ENCODE measurements around the gene NEK5.

NEK5 gene

DNA sequence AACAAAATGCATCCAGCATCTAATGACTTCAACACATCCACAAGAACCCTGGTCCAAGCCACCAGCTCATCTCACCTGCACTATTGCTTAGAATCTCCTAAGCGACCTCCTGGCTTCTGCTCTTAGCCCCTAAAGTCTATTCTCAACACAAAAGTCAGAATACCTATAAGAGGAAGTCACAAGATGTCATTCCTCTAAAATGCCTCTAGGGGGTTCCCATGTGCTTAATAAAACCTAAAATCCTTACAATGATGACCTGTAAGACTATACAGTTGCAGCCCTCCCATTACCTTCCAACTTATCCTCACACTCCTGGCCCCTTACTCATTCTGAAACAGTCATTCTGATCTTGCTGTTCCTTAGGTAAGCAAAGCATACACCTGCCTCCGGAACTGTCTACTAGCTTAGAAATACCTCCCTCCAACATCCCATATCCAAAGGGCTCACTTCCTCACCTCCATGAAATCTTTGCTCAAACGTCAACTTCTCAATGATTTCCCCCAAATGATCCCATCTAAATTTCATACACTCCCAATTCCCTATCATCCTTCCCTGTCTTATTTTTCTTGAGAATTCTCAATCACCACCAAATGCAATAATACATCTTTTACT, 127.6 kb downstream of the NEK5 start:
- H3K27me3 Mint-ChIP-seq: peaks cover 3% of the 10 kb centered on the region
- H3K9me3 Mint-ChIP-seq (ENCODE audit: low read depth): no peaks in the 10 kb centered on the region

DNA sequence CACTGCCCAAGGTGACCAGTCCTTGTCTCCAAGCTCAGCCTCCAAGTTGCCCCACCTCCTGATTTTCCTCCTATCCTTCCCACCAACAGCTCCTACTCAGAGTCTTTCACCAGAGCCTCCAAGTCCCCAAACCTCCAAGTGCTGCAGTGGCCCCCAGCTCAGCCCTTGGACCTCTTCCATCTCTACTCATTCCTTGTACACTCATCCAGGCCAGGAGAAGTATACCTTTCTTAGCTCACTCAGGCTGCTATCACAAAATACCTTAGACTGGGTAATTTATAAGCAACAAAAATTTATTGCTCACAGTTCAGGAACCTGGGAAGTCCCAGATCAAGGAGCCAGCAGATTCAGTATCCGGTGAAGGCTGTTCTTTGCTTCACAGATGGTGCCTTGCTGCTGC, 129.0 kb downstream of the NEK5 start:
- H3K4me1 Mint-ChIP-seq (ENCODE audit: low read depth): no peaks in the 10 kb centered on the region
- H3K27me3 Mint-ChIP-seq: peaks cover 3% of the 10 kb centered on the region
- no peaks in the 10 kb centered on the region for H3K9me3 Mint-ChIP-seq (ENCODE audit: low read depth)
- H3K4me3 Mint-ChIP-seq: no peak overlapping the region
- no peaks in the 10 kb centered on the region for H3K36me3 Mint-ChIP-seq
- no peak overlapping the region for H3K27ac Mint-ChIP-seq

More for the DNA sequence above, 127.6 kb downstream of the NEK5 start:
- H3K36me3 Mint-ChIP-seq: no peaks in the 10 kb centered on the region
- no peaks in the 10 kb centered on the region for H3K4me1 Mint-ChIP-seq (ENCODE audit: low read depth)
- no peak overlapping the region for H3K4me3 Mint-ChIP-seq
- H3K27ac Mint-ChIP-seq: no peak overlapping the region

DNA sequence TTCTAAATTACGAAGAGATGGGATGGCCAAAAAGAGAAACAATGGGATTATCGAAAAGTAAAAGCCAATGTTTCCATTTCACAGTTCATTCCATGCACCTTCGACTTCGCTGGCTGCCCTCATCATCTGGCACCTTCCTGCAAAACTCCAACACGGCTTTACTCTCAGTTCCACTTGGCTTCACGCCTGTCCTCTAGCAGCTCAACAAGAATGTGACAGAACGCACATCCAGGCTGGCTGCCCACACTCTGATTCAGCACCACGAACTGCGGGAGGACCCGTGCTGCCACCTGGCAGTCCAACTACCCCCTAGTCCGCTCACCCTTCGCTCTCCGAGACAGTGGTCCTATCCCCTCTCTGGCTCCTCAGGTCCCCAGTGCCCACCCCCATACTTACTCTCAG, 129.4 kb downstream of the NEK5 start:
- H3K27ac Mint-ChIP-seq: no peak overlapping the region
- H3K27me3 Mint-ChIP-seq: peaks cover 3% of the 10 kb centered on the region
- H3K36me3 Mint-ChIP-seq: no peaks in the 10 kb centered on the region
- H3K4me3 Mint-ChIP-seq: no peak overlapping the region
- H3K4me1 Mint-ChIP-seq (ENCODE audit: low read depth): no peaks in the 10 kb centered on the region
- no peaks in the 10 kb centered on the region for H3K9me3 Mint-ChIP-seq (ENCODE audit: low read depth)

DNA sequence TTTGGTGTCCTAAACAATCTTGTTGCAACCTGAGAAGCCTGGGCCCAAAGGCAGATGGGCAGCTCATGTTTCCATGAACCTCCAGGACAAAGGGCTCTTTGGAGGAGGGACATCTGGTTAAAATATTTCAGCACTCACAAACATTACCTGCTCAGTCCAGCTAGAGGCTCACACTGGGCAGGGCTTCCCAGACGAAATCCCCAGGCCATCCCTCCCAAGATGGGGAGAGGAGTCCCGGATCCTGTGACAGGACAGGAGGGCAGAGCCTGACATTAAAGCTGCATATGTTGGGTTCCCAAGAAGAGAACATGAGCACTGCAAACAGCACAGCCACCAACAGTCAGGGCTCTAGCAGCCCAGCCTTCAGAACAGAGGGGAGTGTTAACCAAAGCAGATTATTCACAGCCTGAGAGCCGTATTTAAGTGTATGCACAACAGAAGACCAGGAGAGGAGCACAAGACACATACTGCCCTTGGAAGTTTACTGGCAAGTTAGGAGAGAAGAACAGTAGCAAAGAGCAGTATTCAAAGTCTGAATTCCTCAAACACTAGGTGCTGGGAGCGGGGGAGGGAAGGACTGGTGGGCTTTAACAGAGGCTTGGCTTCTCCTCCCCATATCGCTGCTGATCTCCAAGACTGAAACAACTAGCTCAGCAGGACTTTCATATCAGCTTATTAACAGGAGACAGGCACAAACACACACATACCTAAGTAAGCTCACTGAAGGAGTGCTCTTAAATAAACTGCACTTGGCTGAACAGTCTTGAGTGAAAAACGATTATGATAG, 130.0 kb downstream of the NEK5 start:
- Mint-ChIP-seq H3K36me3 (no peaks in the 10 kb centered on the region), H3K4me1 (ENCODE audit: low read depth) (no peaks in the 10 kb centered on the region), H3K9me3 (ENCODE audit: low read depth) (no peaks in the 10 kb centered on the region), H3K27ac (no peak overlapping the region), H3K27me3 (peaks cover 3% of the 10 kb centered on the region), H3K4me3 (no peak overlapping the region)

DNA sequence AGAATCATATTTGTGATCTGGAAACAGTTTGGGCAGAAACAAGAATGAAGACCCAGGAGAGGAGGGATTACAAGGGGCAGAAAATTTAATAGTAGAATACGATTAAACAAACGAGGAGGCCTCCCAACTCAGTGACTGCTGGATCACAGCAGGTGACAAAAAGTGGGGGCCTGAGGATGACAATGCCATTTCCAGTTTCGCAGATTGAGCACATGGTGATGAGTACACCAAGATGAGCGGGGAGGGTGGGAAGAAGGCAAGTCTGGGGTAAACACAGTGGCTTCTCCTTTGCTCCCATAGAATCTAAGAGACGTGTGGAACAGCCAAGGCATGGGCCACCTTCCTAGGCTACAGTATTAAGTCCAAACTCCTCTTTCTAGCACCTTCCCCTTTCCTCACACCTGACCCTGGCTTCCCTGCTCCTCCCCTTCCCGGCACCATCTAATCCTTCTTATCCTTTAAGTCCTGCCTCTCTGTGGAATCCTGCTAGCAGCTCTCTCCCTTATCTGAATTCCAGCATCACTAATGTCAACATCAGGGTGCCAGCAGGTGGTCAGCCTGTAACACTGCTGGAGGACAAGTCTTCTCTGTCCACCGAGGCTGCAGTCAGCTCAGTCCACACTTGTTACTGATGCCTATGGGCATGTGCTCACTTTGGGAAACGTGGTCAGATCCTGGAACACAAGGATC, 131.1 kb downstream of the NEK5 start:
- H3K36me3 Mint-ChIP-seq: no peaks in the 10 kb centered on the region
- H3K9me3 Mint-ChIP-seq (ENCODE audit: low read depth): no peaks in the 10 kb centered on the region
- no peak overlapping the region for H3K4me3 Mint-ChIP-seq
- H3K4me1 Mint-ChIP-seq (ENCODE audit: low read depth): no peaks in the 10 kb centered on the region
- H3K27ac Mint-ChIP-seq: no peak overlapping the region
- peaks cover 3% of the 10 kb centered on the region for H3K27me3 Mint-ChIP-seq

DNA sequence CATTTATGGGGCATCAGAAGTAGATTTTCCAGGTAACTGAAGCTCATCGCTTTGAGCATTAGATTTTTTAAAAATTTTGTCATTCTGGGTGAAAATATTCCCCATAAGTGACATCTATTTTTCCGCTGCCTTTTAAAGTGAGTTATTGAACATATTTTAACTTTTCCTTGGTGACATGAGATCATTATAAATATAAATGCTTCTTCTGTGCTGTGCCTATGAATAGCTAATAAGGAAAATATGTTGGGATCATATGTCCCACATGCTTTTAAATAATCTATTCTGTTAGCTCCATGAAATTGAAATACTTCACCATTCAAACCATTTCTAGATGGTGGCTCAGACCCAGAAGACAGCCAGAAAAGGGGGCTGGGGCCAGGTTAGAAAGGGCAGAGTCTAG, 131.7 kb downstream of the NEK5 start:
- no peaks in the 10 kb centered on the region for H3K4me1 Mint-ChIP-seq (ENCODE audit: low read depth)

DNA sequence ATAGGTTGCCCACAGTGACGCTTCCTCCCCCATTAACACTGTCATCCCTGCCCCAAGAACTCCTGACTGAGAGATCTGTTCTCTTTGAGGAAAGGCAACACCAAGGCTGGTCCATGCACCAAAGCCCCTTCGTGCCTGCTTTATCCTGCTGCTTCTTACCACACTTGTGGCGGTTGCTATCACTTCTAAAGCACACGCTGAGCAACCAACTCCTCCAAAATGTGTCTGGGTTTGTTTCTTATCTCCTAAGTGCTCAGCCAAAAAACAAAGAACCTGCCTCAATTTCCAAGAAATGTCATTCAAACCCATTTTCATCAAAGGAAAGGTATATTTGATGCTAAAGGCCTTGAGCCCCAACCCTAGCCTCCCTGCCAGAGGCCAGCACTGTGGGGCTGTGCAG, 132.2 kb downstream of the NEK5 start:
- H3K4me3 Mint-ChIP-seq: no peak overlapping the region
- H3K36me3 Mint-ChIP-seq: no peaks in the 10 kb centered on the region
- H3K9me3 Mint-ChIP-seq (ENCODE audit: low read depth): no peaks in the 10 kb centered on the region
- H3K27me3 Mint-ChIP-seq: peaks cover 3% of the 10 kb centered on the region
- no peak overlapping the region for H3K27ac Mint-ChIP-seq
- no peaks in the 10 kb centered on the region for H3K4me1 Mint-ChIP-seq (ENCODE audit: low read depth)

More for the DNA sequence above, 131.7 kb downstream of the NEK5 start:
- Mint-ChIP-seq H3K27ac (no peak overlapping the region), H3K4me3 (no peak overlapping the region), H3K36me3 (no peaks in the 10 kb centered on the region), H3K27me3 (peaks cover 3% of the 10 kb centered on the region), H3K9me3 (ENCODE audit: low read depth) (no peaks in the 10 kb centered on the region)

DNA sequence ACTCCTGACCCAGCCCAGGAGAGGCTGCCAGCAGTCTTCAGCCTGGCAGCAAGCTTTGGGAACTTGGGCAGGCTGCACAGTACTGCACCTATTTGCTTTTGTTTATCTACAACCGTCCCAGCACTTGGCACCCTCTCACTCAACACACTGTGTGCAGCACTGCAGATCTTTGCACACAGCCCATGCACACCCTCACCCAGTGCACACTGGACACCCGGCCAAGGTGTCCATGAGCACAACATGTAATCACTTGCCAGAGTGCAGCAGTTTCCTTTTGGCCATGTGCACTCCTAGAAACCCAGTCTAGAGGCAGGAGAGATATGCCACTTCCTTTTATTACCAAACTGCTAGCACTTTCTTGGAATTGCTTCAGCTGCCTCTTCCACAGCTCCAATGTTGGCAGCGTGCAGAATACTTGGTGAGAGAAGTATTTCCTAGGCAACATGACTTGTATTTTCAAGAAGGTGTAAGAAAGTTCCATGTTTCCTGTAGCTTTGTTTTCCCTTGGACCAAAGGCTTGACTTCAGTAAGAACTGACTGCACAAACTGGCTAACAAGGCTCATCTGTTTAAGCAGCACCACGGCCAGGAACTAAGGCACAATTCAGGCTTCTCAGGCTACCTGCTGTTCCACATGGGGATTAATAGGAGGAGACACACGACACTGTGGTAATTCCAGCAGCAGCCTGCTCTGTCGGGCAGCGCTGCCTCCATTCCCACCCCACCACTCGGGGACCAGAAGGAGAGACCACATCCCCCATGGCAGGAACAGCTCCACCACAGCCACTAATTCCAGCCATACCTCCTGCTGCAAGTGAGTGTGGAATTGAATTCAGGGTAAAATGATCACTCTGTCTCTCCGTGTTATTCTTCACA, 133.0 kb downstream of the NEK5 start:
- Mint-ChIP-seq H3K36me3 (no peaks in the 10 kb centered on the region), H3K27me3 (peaks cover 2% of the 10 kb centered on the region), H3K27ac (no peak overlapping the region), H3K4me3 (no peak overlapping the region), H3K4me1 (ENCODE audit: low read depth) (no peaks in the 10 kb centered on the region), H3K9me3 (ENCODE audit: low read depth) (no peaks in the 10 kb centered on the region)

DNA sequence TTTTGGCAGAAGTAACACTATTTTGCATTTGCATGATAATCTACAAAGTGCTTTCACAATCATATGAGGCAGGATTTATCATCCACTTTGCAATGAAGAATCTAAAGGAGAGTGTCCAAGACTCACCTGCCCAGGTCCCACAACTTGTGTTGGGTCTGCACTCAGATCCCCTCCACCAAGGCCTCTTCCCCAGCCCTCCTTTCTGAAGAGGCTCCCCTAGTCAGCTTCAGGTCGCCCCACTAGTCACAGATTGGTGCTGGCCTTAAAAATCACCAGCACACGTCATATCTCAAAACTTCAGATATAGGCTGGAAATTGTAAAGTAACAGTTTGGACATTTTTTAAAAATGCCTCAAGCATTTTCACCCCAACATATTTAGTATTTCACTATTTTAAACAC, 135.2 kb downstream of the NEK5 start:
- no peaks in the 10 kb centered on the region for H3K4me1 Mint-ChIP-seq (ENCODE audit: low read depth)
- H3K27ac Mint-ChIP-seq: no peak overlapping the region
- H3K4me3 Mint-ChIP-seq: no peak overlapping the region
- no peaks in the 10 kb centered on the region for H3K36me3 Mint-ChIP-seq
- peaks cover 2% of the 10 kb centered on the region for H3K27me3 Mint-ChIP-seq
- no peaks in the 10 kb centered on the region for H3K9me3 Mint-ChIP-seq (ENCODE audit: low read depth)

DNA sequence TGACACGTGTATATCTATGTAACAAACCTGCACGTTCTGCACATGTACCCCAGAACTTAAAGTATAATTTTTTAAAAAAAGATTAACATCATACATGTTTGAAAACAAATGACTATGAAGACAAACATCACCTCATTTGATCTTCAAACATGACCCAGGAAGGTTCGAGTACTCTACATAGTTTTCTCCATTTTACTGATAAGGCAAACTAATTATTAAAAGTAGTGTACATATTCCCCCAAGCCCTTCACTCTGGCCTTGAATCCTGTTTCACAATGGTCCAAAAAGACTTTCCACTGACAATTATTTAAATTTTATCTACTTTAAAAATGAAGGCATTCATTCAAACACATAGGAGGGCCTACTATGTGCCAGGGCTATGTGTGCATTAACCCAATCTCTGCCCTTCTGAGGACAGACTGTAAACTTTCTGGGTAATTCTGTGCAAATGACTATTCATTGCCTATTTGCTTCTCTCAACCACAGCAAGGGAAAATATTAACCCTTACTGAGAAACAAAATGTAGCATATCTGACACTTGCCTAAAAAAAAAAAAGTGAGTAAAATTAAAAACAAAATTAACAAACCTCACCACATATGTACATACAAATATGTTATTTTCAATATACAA, 139.8 kb downstream of the NEK5 start:
- H3K4me1 Mint-ChIP-seq (ENCODE audit: low read depth): no peaks in the 10 kb centered on the region
- H3K36me3 Mint-ChIP-seq: no peaks in the 10 kb centered on the region
- peaks cover 9% of the 10 kb centered on the region for H3K9me3 Mint-ChIP-seq (ENCODE audit: low read depth)
- H3K27ac Mint-ChIP-seq: no peak overlapping the region
- H3K4me3 Mint-ChIP-seq: no peak overlapping the region
- peaks cover 3% of the 10 kb centered on the region for H3K27me3 Mint-ChIP-seq

Data from activated naive CD8-positive, alpha-beta T cell (primary cell).